K562 (cell line): ENCODE measurements around the gene DNAH3. TPM values are rescaled to one million over a fixed set of nuclear protein-coding genes. Genes with fewer than 3 reads are reported as not detected.
A peak's percentile ranks its signal among the peaks of the same experiment; 100 is the strongest.

ENCODE experiments used
- ARNT ChIP-seq, 2 experiments: fragments of 450-650 bp; IDR thresholded peaks; 2 replicates each; pipeline ENCODE4 v1.6.1; 2016; ENCODE audit warnings: mild to moderate bottlenecking in 1 of 2
- CBFA2T3 ChIP-seq: fragments of 450-650 bp; IDR thresholded peaks from 2 replicates; pipeline ENCODE4 v1.6.1; 2017
- ESRRB ChIP-seq: fragments of 250-450 bp; sonication (Bioruptor Pico); IDR thresholded peaks from 2 replicates; pipeline ENCODE4 v1.5.0; 2020; ENCODE audit warnings: mild to moderate bottlenecking, moderate library complexity, borderline replicate concordance
- HCFC1 ChIP-seq: IDR thresholded peaks from 2 replicates; pipeline ENCODE4 v1.6.1; 2012; ENCODE audit warnings: low read depth, low read length, improper control_type of control experiment
- HDAC3 ChIP-seq: fragments of 450-650 bp; IDR thresholded peaks from 2 replicates; pipeline ENCODE4 v1.6.1; 2018; ENCODE audit warnings: borderline replicate concordance, mild to moderate bottlenecking, moderate library complexity; ENCODE audit not compliant: partially characterized antibody
- NCOA1 ChIP-seq: fragments of 450-650 bp; IDR thresholded peaks from 2 replicates; pipeline ENCODE4 v1.6.1; 2016; ENCODE audit warnings: low read depth
- NONO ChIP-seq, 2 experiments: fragments of 200-400 bp in 1 of 2; fragments of 450-650 bp in 1 of 2; formaldehyde crosslinking in 1 of 2; IDR thresholded peaks; 2 replicates each; pipeline ENCODE4 v1.6.1; 2017; ENCODE audit warnings: low read depth in 2 of 2, mild to moderate bottlenecking in 2 of 2, moderate library complexity in 2 of 2, low read length in 1 of 2
- PTTG1 ChIP-seq: fragments of 450-650 bp; IDR thresholded peaks from 2 replicates; pipeline ENCODE4 v1.6.1; 2016; ENCODE audit warnings: low read depth, mild to moderate bottlenecking, missing genetic modification characterization, missing compliant biosample characterization
- RBFOX2 ChIP-seq: fragments of 200-400 bp; formaldehyde crosslinking; IDR thresholded peaks from 2 replicates; pipeline ENCODE4 v1.6.1; 2017; ENCODE audit warnings: low read depth, mild to moderate bottlenecking, low read length, moderate library complexity
- SIN3A ChIP-seq, 2 experiments: fragments of 150-350 bp in 1 of 2; IDR thresholded peaks; 2 replicates each; pipeline ENCODE4 v1.6.1; 2011 to 2016; ENCODE audit warnings: borderline replicate concordance in 2 of 2, low read depth in 2 of 2, low read length in 2 of 2, mild to moderate bottlenecking in 2 of 2, moderate library complexity in 2 of 2; ENCODE audit not compliant: control insufficient read depth in 1 of 2
- SP1 ChIP-seq: sonication (generic); formaldehyde crosslinking; IDR thresholded peaks from 2 replicates; pipeline ENCODE4 v1.8.1; 2022; ENCODE audit warnings: mild to moderate bottlenecking, missing genetic modification reagents
- YY1 ChIP-seq, 3 experiments: IDR thresholded peaks; 2 replicates each; pipeline ENCODE4 v1.6.1; 2011; ENCODE audit warnings: low read length in 2 of 3, mild to moderate bottlenecking in 2 of 3, moderate library complexity in 2 of 3, borderline replicate concordance in 1 of 3, control low read depth in 1 of 3, low read depth in 1 of 3; ENCODE audit not compliant: insufficient read depth in 3 of 3, insufficient replicate concordance in 2 of 3, control insufficient read depth in 1 of 3, insufficient read length in 1 of 3; ENCODE audit errors: extremely low read depth in 1 of 3
- ZNF583 ChIP-seq: fragments of 250-450 bp; sonication (Bioruptor Pico); IDR thresholded peaks from 2 replicates; pipeline ENCODE4 v1.4.0; 2020
- ZNF699 ChIP-seq: fragments of 250-450 bp; sonication (Bioruptor Pico); IDR thresholded peaks from 2 replicates; pipeline ENCODE4 v1.8.0; 2021; ENCODE audit warnings: mild to moderate bottlenecking, moderate library complexity; ENCODE audit not compliant: insufficient replicate concordance
- ZNF778 ChIP-seq: fragments of 450-650 bp; formaldehyde crosslinking; IDR thresholded peaks from 2 replicates; pipeline ENCODE4 v1.4.0; 2020; ENCODE audit warnings: mild to moderate bottlenecking, moderate library complexity
- polyA plus RNA-seq, 8 experiments: library from polyadenylated mRNA; depleted of rRNA in 4 of 8; stranded (reverse) in 5 of 8; unstranded in 3 of 8; fragments of >200 nt; fragmentation: Nextera tagmentation in 2 of 8; fragmentation: Illumina TruSeq in 1 of 8; extraction: Ambion mirVana in 2 of 8; extraction: Trizol in 1 of 8; gene quantifications; 2 replicates each; pipeline versions ENCODE4 v1.2.1 to v1.2.3, GENCODE V29; 2011 to 2014; ENCODE audit warnings: inconsistent platforms in 1 of 8, missing spikeins in 1 of 8
- total RNA-seq, 7 experiments: library from RNA; depleted of rRNA in 6 of 7; stranded (reverse); fragments of >200 nt in 6 of 7; fragmentation: Illumina TruSeq in 2 of 7; extraction: Trizol in 2 of 7; gene quantifications; 2 replicates each; pipeline versions ENCODE4 v1.2.1 to v1.2.3, GENCODE V29; 2011 to 2021; ENCODE audit warnings: low replicate concordance in 1 of 7
- TF ChIP-seq, protein P1 (sequence below): sonication (generic); formaldehyde crosslinking; IDR thresholded peaks from 2 replicates; pipeline ENCODE4 v1.8.1; 2023; ENCODE audit warnings: mild to moderate bottlenecking, missing genetic modification reagents
- TF ChIP-seq, protein P2 (sequence below): fragments of 250-450 bp; sonication (Bioruptor Pico); IDR thresholded peaks from 2 replicates; pipeline ENCODE4 v1.8.0; 2022; ENCODE audit warnings: moderate library complexity, mild to moderate bottlenecking, inconsistent platforms

Gene DNAH3
- total and polyA plus RNA-seq, 9 of the 15 experiments (the other 6 are each of a cell fraction or from before 2014, with no cell fraction given) = 0.32 to 0.84 (median 0.44) TPM

DNA sequence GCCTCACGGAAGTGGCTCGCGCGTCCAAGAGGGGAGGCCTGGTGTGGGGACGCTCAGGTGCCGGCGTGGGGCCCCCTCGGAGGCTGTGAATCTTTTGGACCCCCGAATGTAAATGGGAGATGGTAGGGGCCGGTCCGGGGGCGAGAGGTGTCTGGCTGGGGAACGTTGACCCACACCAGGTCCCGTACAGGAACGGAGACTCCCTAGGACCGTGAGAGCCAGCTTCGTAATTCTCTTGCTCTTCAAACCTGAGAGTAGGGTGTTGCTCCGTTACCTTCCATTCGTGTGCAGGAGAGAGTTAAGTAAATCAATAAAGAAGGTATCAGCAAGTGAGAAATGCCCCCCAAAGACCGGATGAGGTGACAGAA, 249.6 kb downstream of the DNAH3 start (continued):
- TF ChIP-seq ESRRB (peak; percentile 55; the same call in 1 of the 2 replicates), NCOA1 (no peak), ZNF583 (CRISPR knock-in tag) (no peak), SIN3A (IDR thresholded peaks at IDR 0.05; ENCODE audit: borderline replicate concordance in 2 of 2, control insufficient read depth in 1 of 2, low read depth in 2 of 2, low read length in 2 of 2) (0 out of 4 replicates have a peak, but pooled peaks of 1 of the 2 experiments have one; percentile 11), NONO (IDR thresholded peaks at IDR 0.05; ENCODE audit: low read depth in 2 of 2, low read length in 1 of 2) (no peak), RBFOX2 (peak; percentile 81), HCFC1 (no peak), PTTG1 (tag) (no peak), YY1 (IDR thresholded peaks at IDR 0.05; ENCODE audit: borderline replicate concordance in 1 of 3, control insufficient read depth in 1 of 3, extremely low read depth in 1 of 3, insufficient read depth in 3 of 3, insufficient read length in 1 of 3, insufficient replicate concordance in 2 of 3, low read depth in 1 of 3, low read length in 2 of 3) (peak in 1 of 3 experiments; percentile 2), ZNF778 (CRISPR knock-in tag) (no peak), HDAC3 (no peak), ZNF699 (CRISPR knock-in tag) (no peak), CBFA2T3 (no peak), ARNT (IDR thresholded peaks at IDR 0.05) (no peak), SP1 (CRISPR knock-in tag) (no peak)
- TF ChIP-seq, protein P1, sequence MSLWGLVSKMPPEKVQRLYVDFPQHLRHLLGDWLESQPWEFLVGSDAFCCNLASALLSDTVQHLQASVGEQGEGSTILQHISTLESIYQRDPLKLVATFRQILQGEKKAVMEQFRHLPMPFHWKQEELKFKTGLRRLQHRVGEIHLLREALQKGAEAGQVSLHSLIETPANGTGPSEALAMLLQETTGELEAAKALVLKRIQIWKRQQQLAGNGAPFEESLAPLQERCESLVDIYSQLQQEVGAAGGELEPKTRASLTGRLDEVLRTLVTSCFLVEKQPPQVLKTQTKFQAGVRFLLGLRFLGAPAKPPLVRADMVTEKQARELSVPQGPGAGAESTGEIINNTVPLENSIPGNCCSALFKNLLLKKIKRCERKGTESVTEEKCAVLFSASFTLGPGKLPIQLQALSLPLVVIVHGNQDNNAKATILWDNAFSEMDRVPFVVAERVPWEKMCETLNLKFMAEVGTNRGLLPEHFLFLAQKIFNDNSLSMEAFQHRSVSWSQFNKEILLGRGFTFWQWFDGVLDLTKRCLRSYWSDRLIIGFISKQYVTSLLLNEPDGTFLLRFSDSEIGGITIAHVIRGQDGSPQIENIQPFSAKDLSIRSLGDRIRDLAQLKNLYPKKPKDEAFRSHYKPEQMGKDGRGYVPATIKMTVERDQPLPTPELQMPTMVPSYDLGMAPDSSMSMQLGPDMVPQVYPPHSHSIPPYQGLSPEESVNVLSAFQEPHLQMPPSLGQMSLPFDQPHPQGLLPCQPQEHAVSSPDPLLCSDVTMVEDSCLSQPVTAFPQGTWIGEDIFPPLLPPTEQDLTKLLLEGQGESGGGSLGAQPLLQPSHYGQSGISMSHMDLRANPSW (CRISPR knock-in tag) = no peak
- TF ChIP-seq, protein P2, sequence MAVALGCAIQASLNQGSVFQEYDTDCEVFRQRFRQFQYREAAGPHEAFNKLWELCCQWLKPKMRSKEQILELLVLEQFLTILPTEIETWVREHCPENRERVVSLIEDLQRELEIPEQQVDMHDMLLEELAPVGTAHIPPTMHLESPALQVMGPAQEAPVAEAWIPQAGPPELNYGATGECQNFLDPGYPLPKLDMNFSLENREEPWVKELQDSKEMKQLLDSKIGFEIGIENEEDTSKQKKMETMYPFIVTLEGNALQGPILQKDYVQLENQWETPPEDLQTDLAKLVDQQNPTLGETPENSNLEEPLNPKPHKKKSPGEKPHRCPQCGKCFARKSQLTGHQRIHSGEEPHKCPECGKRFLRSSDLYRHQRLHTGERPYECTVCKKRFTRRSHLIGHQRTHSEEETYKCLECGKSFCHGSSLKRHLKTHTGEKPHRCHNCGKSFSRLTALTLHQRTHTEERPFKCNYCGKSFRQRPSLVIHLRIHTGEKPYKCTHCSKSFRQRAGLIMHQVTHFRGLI (CRISPR knock-in tag) = no peak
- TF ChIP-seq, all 486 proteins: peak for 20
